GM12801 (cell line): ENCODE measurements around the gene PHACTR1.

Source experiments
- TF ChIP-seq, protein P1 (sequence below): IDR thresholded peaks from one replicate; pipeline ENCODE4 v1.5.1; 2011; ENCODE audit warnings: control low read depth; ENCODE audit not compliant: insufficient read length; ENCODE audit errors: extremely low read depth

The PHACTR1 gene

GRCh38 chr6:12719017-12719416, 2.5 kb downstream of the PHACTR1 start:
- TF ChIP-seq, protein P1, sequence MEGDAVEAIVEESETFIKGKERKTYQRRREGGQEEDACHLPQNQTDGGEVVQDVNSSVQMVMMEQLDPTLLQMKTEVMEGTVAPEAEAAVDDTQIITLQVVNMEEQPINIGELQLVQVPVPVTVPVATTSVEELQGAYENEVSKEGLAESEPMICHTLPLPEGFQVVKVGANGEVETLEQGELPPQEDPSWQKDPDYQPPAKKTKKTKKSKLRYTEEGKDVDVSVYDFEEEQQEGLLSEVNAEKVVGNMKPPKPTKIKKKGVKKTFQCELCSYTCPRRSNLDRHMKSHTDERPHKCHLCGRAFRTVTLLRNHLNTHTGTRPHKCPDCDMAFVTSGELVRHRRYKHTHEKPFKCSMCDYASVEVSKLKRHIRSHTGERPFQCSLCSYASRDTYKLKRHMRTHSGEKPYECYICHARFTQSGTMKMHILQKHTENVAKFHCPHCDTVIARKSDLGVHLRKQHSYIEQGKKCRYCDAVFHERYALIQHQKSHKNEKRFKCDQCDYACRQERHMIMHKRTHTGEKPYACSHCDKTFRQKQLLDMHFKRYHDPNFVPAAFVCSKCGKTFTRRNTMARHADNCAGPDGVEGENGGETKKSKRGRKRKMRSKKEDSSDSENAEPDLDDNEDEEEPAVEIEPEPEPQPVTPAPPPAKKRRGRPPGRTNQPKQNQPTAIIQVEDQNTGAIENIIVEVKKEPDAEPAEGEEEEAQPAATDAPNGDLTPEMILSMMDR, result no peak

GRCh38 chr6:12720310-12720709, 3.7 kb downstream of the PHACTR1 start:
- TF ChIP-seq, protein P1, result no peak

- TF ChIP-seq, protein P1, result no peak
Measured at GRCh38 chr6:12725263-12725662, 8.7 kb downstream of the PHACTR1 start.

DNA sequence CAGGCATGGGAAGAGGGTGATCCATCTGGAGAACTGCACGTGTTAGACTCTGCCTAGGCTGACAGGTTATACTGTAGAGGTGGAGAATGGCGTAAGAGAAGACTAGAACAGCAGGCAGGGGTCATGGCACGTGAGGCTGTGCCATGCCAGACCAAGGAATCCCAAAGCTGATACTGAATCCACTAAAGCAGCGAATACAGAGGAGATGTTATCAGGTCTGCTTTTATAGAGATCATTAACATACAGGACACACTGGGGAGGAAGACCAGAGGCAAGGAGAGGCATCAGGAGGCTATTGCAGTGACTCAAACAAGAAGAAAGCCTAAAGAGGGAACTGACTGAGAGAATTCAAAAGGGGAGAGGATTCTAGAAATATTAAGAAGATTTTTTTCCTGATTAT, 12.9 kb downstream of the PHACTR1 start:
- TF ChIP-seq, protein P1, result no peak

GRCh38 chr6:12733876-12734275, 17.3 kb downstream of the PHACTR1 start:
- TF ChIP-seq, protein P1, result no peak

GRCh38 chr6:12735786-12736185, 19.2 kb downstream of the PHACTR1 start:
- TF ChIP-seq, protein P1, result no peak

- TF ChIP-seq, protein P1, result no peak
Measured at GRCh38 chr6:12748411-12748810, 31.8 kb downstream of the PHACTR1 start.

GRCh38 chr6:12748815-12749521, 32.4 kb downstream of the PHACTR1 start:
- TF ChIP-seq, protein P1, result no peak
